ENCODE measurements around the gene ALPG.

ALPG gene

DNA sequence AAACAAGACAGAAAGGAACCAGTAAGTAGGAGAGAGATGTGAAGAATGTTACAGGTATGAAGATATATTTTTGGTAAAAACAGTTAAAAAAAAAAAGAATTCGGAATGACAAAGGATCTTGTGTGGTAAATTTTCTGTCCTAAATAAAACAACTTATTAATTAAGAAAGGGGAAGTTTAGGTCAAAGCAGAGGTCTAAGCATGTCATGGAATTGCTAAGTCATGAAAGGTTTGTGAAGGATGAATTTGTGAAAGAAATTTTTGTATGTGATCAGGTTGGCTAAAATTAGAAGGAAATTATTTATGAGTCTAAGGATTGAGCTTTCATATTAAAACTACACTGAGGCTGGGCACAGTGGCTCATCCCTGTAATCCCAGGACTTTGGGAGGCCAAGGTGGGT, 11.1 kb upstream of the ALPG start:
- no peaks in the 10 kb centered on the region for H3K79me2 ChIP-seq (ENCODE audit: insufficient read depth, low read length)
- H3K4me2 ChIP-seq (ENCODE audit: insufficient read depth, low read length): no peak overlapping the region
- no peak overlapping the region for H3K4me3 ChIP-seq (ENCODE audit: low read depth in 1 of 2, low read length in 2 of 2)
- H3K27me3 ChIP-seq (ENCODE audit: insufficient read depth, low read length, poor library complexity): peaks cover under 1% of the 10 kb centered on the region
- H3K27ac ChIP-seq (ENCODE audit: low read length): no peak overlapping the region
- no peak overlapping the region for H2AFZ ChIP-seq (ENCODE audit: low read depth, low read length)
- no peak for DNase-seq
- H3K36me3 ChIP-seq (ENCODE audit: insufficient read depth, low read length): no peaks in the 10 kb centered on the region
- TF ChIP-seq, protein P1, sequence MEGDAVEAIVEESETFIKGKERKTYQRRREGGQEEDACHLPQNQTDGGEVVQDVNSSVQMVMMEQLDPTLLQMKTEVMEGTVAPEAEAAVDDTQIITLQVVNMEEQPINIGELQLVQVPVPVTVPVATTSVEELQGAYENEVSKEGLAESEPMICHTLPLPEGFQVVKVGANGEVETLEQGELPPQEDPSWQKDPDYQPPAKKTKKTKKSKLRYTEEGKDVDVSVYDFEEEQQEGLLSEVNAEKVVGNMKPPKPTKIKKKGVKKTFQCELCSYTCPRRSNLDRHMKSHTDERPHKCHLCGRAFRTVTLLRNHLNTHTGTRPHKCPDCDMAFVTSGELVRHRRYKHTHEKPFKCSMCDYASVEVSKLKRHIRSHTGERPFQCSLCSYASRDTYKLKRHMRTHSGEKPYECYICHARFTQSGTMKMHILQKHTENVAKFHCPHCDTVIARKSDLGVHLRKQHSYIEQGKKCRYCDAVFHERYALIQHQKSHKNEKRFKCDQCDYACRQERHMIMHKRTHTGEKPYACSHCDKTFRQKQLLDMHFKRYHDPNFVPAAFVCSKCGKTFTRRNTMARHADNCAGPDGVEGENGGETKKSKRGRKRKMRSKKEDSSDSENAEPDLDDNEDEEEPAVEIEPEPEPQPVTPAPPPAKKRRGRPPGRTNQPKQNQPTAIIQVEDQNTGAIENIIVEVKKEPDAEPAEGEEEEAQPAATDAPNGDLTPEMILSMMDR (IDR thresholded peaks at IDR 0.05; ENCODE audit: borderline replicate concordance, extremely low read depth, low read length, poor library complexity, severe bottlenecking): no peak
- TF ChIP-seq EZH2 (IDR thresholded peaks at IDR 0.05; ENCODE audit: borderline replicate concordance, low read depth, low read length, severe bottlenecking): no peak
- H4K20me1 ChIP-seq (ENCODE audit: insufficient read depth, low read length): no peaks in the 10 kb centered on the region
- H3K9me3 ChIP-seq (ENCODE audit: insufficient read depth, low read length, severe bottlenecking): no peaks in the 10 kb centered on the region
- ATAC-seq (ENCODE audit: insufficient read depth, low read depth): no peak
- H3K9ac ChIP-seq (ENCODE audit: low read depth, low read length): no peak overlapping the region
- no peaks in the 10 kb centered on the region for H3K4me1 ChIP-seq (ENCODE audit: insufficient read depth, low read length)

DNA sequence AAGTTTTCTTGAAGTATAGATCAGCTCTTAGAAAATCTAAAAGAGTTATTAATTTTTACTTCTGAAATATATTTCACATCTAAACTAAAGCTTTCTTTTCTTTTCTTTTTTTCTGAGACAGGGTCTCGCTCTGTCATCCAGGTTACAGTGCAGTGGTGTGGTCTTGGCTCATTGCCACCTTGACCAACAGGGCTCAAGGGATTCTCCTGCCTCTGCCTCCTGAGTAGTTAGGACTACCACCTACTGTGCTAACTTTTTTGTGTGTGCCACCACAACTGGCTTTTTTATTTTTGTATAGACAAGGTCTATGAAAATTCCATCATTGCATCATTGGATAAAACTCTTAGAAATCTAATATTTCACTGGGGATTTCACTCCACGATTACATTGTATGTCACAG, 10.0 kb upstream of the ALPG start:
- H3K4me1 ChIP-seq (ENCODE audit: insufficient read depth, low read length): no peaks in the 10 kb centered on the region
- DNase-seq (no peak), ATAC-seq (ENCODE audit: insufficient read depth, low read depth) (no peak)
- H3K4me3 ChIP-seq (ENCODE audit: low read depth in 1 of 2, low read length in 2 of 2): no peak overlapping the region
- no peaks in the 10 kb centered on the region for H3K27me3 ChIP-seq (ENCODE audit: insufficient read depth, low read length, poor library complexity)
- no peak overlapping the region for H3K4me2 ChIP-seq (ENCODE audit: insufficient read depth, low read length)
- no peak overlapping the region for H3K27ac ChIP-seq (ENCODE audit: low read length)
- H3K9ac ChIP-seq (ENCODE audit: low read depth, low read length): no peak overlapping the region
- TF ChIP-seq, protein P1 (IDR thresholded peaks at IDR 0.05; ENCODE audit: borderline replicate concordance, extremely low read depth, low read length, poor library complexity, severe bottlenecking): no peak
- no peak for TF ChIP-seq EZH2 (IDR thresholded peaks at IDR 0.05; ENCODE audit: borderline replicate concordance, low read depth, low read length, severe bottlenecking)
- H4K20me1 ChIP-seq (ENCODE audit: insufficient read depth, low read length): no peaks in the 10 kb centered on the region
- no peak overlapping the region for H2AFZ ChIP-seq (ENCODE audit: low read depth, low read length)
- no peaks in the 10 kb centered on the region for H3K9me3 ChIP-seq (ENCODE audit: insufficient read depth, low read length, severe bottlenecking)
- H3K36me3 ChIP-seq (ENCODE audit: insufficient read depth, low read length): no peaks in the 10 kb centered on the region
- H3K79me2 ChIP-seq (ENCODE audit: insufficient read depth, low read length): no peaks in the 10 kb centered on the region

DNA sequence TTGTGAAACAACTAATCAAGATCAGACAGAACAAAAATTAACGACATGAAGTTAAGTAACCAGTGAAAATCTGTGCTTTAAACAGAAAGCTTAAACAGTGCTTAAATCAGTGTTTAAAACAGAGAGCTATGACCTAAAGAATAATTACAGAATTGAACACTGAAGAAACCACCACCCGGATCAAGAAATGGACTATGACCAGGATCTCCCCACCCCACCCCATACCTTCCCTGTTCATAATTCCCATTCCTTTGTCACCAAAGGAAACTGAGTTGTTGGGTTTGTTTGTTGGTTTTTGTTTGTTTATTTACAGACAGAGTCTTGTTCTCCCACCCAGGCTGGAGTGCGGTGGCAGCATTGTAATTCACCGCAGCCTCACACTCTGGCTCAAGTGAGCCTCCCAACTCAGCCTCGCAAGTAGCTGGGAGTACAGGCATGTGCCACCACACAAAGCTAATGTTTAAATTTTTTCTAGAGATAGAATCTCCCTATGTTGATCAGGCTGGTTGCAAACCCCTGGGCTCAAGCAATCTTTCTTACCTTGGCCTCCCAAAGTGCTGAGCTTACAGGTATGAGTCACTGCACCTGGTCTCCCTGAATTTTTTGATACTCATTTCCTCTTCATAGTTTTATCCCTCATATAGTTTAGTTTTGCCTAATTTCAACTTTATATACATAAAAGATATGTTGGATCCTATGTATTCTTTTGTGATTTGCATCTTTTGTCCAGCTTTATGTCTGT, 8.2 kb upstream of the ALPG start:
- no peak overlapping the region for H3K9ac ChIP-seq (ENCODE audit: low read depth, low read length)
- H3K27ac ChIP-seq (ENCODE audit: low read length): no peak overlapping the region
- ATAC-seq (ENCODE audit: insufficient read depth, low read depth) (no peak), DNase-seq (no peak)
- H4K20me1 ChIP-seq (ENCODE audit: insufficient read depth, low read length): no peaks in the 10 kb centered on the region
- no peaks in the 10 kb centered on the region for H3K79me2 ChIP-seq (ENCODE audit: insufficient read depth, low read length)
- H3K4me3 ChIP-seq (ENCODE audit: low read depth in 1 of 2, low read length in 2 of 2): no peak overlapping the region
- H3K9me3 ChIP-seq (ENCODE audit: insufficient read depth, low read length, severe bottlenecking): no peaks in the 10 kb centered on the region
- TF ChIP-seq, protein P1 (IDR thresholded peaks at IDR 0.05; ENCODE audit: borderline replicate concordance, extremely low read depth, low read length, poor library complexity, severe bottlenecking): no peak
- TF ChIP-seq EZH2 (IDR thresholded peaks at IDR 0.05; ENCODE audit: borderline replicate concordance, low read depth, low read length, severe bottlenecking): no peak
- H3K4me1 ChIP-seq (ENCODE audit: insufficient read depth, low read length): no peaks in the 10 kb centered on the region
- no peaks in the 10 kb centered on the region for H3K36me3 ChIP-seq (ENCODE audit: insufficient read depth, low read length)
- no peak overlapping the region for H3K4me2 ChIP-seq (ENCODE audit: insufficient read depth, low read length)
- no peaks in the 10 kb centered on the region for H3K27me3 ChIP-seq (ENCODE audit: insufficient read depth, low read length, poor library complexity)
- H2AFZ ChIP-seq (ENCODE audit: low read depth, low read length): no peak overlapping the region

Measured in DND-41 (cell line).